ENCODE results near the gene MYO1D. TPM values are rescaled to one million over a fixed set of nuclear protein-coding genes. Genes with fewer than 3 reads are reported as not detected.
"Not testable (repeated sequence)": the region's sequence is repeated elsewhere in the genome, so short reads cannot be mapped to it uniquely, and the experiment has no call there.

Gene MYO1D
- total RNA-seq, 1 donor from 2014 or later: 11.9 TPM

DNA sequence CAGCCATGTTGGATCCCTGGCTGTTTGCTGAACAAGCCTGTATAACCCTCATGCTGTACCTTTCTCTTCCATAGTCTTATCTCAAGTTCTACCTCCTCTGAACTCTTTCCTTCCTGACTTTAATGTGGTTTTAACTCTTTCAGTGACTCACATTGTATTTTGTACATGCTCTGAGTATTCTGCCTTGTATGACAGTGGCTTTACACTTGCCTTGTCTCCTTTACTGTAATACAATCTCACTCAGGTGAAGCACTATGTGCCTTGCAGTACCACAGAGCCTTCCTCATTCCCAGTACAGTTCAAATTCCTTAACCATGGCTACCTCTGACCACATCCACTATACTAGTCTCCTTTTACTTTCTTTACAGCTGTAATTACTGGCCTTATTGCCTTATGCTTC, 418.6 kb downstream of the MYO1D start:
- DNase-seq (ENCODE audit: low read depth, low spot score): no peak
- Mint-ChIP-seq H3K36me3 (ENCODE audit: low read depth) (peaks cover 26% of the 10 kb centered on the region), H3K27me3 (ENCODE audit: low read depth) (no peaks in the 10 kb centered on the region), H3K9me3 (no peaks in the 10 kb centered on the region), H3K4me3 (no peak overlapping the region), H3K4me1 (no peaks in the 10 kb centered on the region), H3K27ac (ENCODE audit: unreplicated experiment) (no peak overlapping the region)
- TF ChIP-seq, protein P1, sequence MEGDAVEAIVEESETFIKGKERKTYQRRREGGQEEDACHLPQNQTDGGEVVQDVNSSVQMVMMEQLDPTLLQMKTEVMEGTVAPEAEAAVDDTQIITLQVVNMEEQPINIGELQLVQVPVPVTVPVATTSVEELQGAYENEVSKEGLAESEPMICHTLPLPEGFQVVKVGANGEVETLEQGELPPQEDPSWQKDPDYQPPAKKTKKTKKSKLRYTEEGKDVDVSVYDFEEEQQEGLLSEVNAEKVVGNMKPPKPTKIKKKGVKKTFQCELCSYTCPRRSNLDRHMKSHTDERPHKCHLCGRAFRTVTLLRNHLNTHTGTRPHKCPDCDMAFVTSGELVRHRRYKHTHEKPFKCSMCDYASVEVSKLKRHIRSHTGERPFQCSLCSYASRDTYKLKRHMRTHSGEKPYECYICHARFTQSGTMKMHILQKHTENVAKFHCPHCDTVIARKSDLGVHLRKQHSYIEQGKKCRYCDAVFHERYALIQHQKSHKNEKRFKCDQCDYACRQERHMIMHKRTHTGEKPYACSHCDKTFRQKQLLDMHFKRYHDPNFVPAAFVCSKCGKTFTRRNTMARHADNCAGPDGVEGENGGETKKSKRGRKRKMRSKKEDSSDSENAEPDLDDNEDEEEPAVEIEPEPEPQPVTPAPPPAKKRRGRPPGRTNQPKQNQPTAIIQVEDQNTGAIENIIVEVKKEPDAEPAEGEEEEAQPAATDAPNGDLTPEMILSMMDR (conservative IDR thresholded peaks at IDR 0.05): no peak

DNA sequence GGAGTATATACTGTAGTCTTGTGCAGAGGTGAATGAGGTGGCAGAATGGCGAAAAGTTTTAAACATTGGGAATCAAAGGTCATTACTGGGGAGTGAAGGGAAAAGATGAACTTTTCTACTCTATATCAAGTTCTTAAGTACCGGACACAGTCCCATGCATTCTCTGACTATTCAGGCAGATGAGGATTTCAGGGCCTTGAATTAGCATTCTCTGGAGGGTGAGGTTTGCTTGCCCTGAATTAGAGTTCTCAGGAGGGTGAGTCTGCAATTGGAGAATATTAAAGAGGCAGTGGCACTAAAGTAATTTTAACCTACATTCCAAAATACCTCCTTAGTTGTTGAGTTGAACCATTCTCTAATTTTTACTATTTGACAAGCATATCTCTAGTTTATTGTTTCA, 423.6 kb downstream of the MYO1D start:
- TF ChIP-seq, protein P1 (conservative IDR thresholded peaks at IDR 0.05): no peak
- H3K36me3 Mint-ChIP-seq (ENCODE audit: low read depth): peaks cover 13% of the 10 kb centered on the region

DNA sequence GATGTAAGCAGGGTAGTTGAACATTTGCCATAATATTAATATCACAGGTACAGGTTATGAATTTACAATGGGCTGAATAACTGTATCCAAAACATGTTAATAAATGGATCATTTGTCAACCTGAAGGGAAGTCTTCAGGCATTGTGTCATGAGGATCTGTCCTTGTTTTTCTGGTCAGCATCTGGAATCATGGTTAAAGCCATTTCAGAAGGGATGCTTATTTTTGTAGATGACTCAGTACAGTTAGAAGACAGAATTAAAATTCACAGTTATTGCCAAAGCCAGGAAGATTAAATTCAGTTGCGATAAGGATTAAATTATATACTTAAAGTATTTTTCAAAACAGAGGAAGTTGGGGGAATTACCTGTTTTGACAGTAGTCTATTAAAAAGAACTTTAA, 424.6 kb downstream of the MYO1D start:
- H3K36me3 Mint-ChIP-seq (ENCODE audit: low read depth): peaks cover 10% of the 10 kb centered on the region
- DNase-seq (ENCODE audit: low read depth, low spot score): no peak
- H3K27ac Mint-ChIP-seq (ENCODE audit: unreplicated experiment): no peak overlapping the region
- H3K27me3 Mint-ChIP-seq (ENCODE audit: low read depth): no peaks in the 10 kb centered on the region
- H3K9me3 Mint-ChIP-seq: no peaks in the 10 kb centered on the region
- TF ChIP-seq, protein P1 (conservative IDR thresholded peaks at IDR 0.05): no peak
- H3K4me3 Mint-ChIP-seq: no peak overlapping the region
- no peaks in the 10 kb centered on the region for H3K4me1 Mint-ChIP-seq

More for the DNA sequence above, 423.6 kb downstream of the MYO1D start:
- H3K9me3 Mint-ChIP-seq: no peaks in the 10 kb centered on the region
- no peaks in the 10 kb centered on the region for H3K4me1 Mint-ChIP-seq
- DNase-seq (ENCODE audit: low read depth, low spot score): no peak
- H3K27ac Mint-ChIP-seq (ENCODE audit: unreplicated experiment): no peak overlapping the region
- no peak overlapping the region for H3K4me3 Mint-ChIP-seq
- H3K27me3 Mint-ChIP-seq (ENCODE audit: low read depth): no peaks in the 10 kb centered on the region

DNA sequence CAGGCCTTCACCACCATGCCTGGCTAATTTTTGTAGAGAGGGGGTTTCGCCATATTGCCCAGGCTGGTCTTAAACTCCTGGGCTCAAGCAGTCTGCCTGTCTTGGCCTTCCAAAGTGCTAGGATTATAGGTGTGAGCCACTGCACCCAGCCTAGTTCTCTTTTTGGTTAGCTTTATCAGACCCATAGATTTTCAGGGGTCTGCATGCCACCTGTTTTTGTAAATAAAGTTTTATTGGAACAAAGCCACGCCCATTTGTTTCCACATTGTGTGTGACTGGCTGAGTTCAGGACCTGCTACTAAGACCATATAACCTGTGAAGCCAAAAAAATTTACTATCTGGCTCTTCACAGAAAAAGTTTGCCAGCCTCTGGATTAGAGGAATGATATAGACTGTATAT, 425.0 kb downstream of the MYO1D start:
- Mint-ChIP-seq H3K9me3 (no peaks in the 10 kb centered on the region), H3K27ac (ENCODE audit: unreplicated experiment) (no peak overlapping the region), H3K4me1 (peaks cover 4% of the 10 kb centered on the region), H3K36me3 (ENCODE audit: low read depth) (peaks cover 10% of the 10 kb centered on the region), H3K4me3 (no peak overlapping the region), H3K27me3 (ENCODE audit: low read depth) (no peaks in the 10 kb centered on the region)
- TF ChIP-seq, protein P1 (conservative IDR thresholded peaks at IDR 0.05): no peak
- no peak for DNase-seq (ENCODE audit: low read depth, low spot score)

DNA sequence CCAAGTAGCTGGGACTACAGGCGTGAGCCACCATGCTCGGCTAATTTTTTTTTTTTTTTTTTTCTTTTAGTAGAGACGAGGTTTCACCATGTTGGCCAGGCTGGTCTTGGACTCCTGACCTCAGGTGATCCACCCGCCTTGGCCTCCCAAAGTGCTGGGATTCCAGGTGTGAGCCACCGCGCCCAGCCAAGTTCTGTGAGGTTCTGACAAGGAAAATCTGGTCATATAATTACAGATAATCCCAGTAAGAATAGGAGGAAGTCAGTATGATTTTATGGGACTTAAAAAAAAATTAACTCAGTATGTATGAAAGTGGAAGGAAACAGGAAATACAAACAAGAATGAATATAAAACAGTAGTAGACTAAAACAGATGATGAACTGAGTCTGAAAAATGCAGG, 426.5 kb downstream of the MYO1D start:
- DNase-seq (ENCODE audit: low read depth, low spot score); H3K27ac Mint-ChIP-seq (ENCODE audit: unreplicated experiment); H3K4me3 Mint-ChIP-seq; H3K9me3 Mint-ChIP-seq; H3K27me3 Mint-ChIP-seq (ENCODE audit: low read depth): not testable (repeated sequence)
- Mint-ChIP-seq H3K4me1 (peaks cover 18% of the 10 kb centered on the region), H3K36me3 (ENCODE audit: low read depth) (peaks cover 12% of the 10 kb centered on the region)

DNA sequence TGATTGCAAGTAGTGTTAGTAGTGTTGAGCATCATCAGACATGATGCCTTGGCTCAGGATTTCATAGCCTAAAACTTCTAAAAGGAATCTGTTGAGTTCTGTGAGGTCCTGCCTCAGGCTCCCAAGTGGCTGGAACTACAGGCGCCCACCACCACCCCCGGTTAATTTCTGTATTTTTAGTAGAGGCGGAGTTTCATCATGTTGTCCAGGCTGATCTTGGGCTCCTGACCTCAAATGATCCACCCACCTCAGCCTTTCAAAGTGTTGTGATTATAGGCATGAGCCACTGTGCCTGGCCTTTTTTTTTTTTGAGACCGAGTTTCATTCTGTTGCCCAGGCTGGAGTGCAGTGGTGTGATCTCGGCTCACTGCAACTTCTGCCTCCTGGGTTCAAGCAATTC, 427.0 kb downstream of the MYO1D start:
- H3K4me3 Mint-ChIP-seq: no peak overlapping the region
- TF ChIP-seq, protein P1 (conservative IDR thresholded peaks at IDR 0.05): no peak
- H3K4me1 Mint-ChIP-seq: peaks cover 23% of the 10 kb centered on the region
- no peak for DNase-seq (ENCODE audit: low read depth, low spot score)
- H3K36me3 Mint-ChIP-seq (ENCODE audit: low read depth): peaks cover 10% of the 10 kb centered on the region
- H3K9me3 Mint-ChIP-seq: no peaks in the 10 kb centered on the region
- no peak overlapping the region for H3K27ac Mint-ChIP-seq (ENCODE audit: unreplicated experiment)
- no peaks in the 10 kb centered on the region for H3K27me3 Mint-ChIP-seq (ENCODE audit: low read depth)
